Measurements from ENCODE around the gene MEAF6.

DNA sequence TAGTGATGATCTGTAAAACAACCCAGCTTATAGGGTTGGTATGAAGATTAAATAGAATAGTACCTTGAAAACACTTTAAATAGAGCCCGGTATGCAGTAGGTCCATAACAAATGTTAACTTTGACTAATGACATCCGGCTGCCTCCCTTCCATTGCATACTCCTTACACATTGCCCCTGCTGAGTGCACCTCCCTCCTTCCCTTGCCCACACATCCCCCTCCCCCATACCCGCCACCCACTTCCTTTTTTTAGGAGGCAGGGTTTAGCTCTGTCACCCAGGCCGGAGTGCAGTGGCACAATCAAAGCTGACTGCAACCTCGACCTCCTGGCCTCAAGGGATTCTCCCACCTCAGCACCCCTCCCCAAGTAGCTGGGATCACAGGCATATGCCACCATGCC, 64.6 kb downstream of the MEAF6 start:
- TF ChIP-seq POLR2AphosphoS5 (IDR thresholded peaks at IDR 0.05; ENCODE audit: insufficient read depth, low read depth, low read length) (no peak), FOS (IDR thresholded peaks at IDR 0.05; ENCODE audit: borderline replicate concordance, insufficient read depth, low read length) (no peak), MYC (IDR thresholded peaks at IDR 0.05; ENCODE audit: low read depth, low read length) (no peak), MAX (IDR thresholded peaks at IDR 0.05; ENCODE audit: insufficient read depth, insufficient read length) (no peak), JUN (IDR thresholded peaks at IDR 0.05; ENCODE audit: borderline replicate concordance, insufficient read depth, insufficient read length, low read depth) (no peak), EZH2 (IDR thresholded peaks at IDR 0.05; ENCODE audit: borderline replicate concordance, low read depth, low read length, severe bottlenecking) (no peak), POLR2A (IDR thresholded peaks at IDR 0.05; ENCODE audit: low read depth, low read length) (no peak), GATA2 (IDR thresholded peaks at IDR 0.05; ENCODE audit: insufficient read depth, insufficient read length, low read depth, low read length) (no peak)
- TF ChIP-seq, protein P1, sequence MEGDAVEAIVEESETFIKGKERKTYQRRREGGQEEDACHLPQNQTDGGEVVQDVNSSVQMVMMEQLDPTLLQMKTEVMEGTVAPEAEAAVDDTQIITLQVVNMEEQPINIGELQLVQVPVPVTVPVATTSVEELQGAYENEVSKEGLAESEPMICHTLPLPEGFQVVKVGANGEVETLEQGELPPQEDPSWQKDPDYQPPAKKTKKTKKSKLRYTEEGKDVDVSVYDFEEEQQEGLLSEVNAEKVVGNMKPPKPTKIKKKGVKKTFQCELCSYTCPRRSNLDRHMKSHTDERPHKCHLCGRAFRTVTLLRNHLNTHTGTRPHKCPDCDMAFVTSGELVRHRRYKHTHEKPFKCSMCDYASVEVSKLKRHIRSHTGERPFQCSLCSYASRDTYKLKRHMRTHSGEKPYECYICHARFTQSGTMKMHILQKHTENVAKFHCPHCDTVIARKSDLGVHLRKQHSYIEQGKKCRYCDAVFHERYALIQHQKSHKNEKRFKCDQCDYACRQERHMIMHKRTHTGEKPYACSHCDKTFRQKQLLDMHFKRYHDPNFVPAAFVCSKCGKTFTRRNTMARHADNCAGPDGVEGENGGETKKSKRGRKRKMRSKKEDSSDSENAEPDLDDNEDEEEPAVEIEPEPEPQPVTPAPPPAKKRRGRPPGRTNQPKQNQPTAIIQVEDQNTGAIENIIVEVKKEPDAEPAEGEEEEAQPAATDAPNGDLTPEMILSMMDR (IDR thresholded peaks at IDR 0.05; ENCODE audit: extremely low read depth in 1 of 2, insufficient read depth in 1 of 2, low read depth in 1 of 2, low read length in 2 of 2), result no peak

Data from endothelial cell of umbilical vein (primary cell).